ENCODE results near the gene SFXN5. TPM values are rescaled to one million over a fixed set of nuclear protein-coding genes. Genes with fewer than 3 reads are reported as not detected.

Gene SFXN5
- total and polyA plus RNA-seq, 2 donors (not counting 3 experiments of a cell fraction or from before 2014, with no cell fraction given), result 18.7 to 28.6 TPM

GRCh38 chr2:72988726-72989273, 82.7 kb downstream of the SFXN5 start:
- Histone ChIP-seq H3K36me3 (ENCODE audit: control insufficient read depth in 2 of 2, extremely low read depth in 1 of 2, insufficient read depth in 2 of 2, low read length in 2 of 2) (peaks cover 0 to 3% of the 10 kb centered on the region in 2 experiments), H3K27ac (ENCODE audit: insufficient read depth, low read depth, low read length) (no peak overlapping the region), H3K9ac (replicated peaks; ENCODE audit: extremely low read depth, insufficient read depth, low read length) (no peak overlapping the region), H3K4me3 (replicated peaks in 1 of 3; ENCODE audit: insufficient read depth in 1 of 3, low read depth in 1 of 3, low read length in 3 of 3) (no peak overlapping the region), H3K9me1 (replicated peaks; ENCODE audit: control insufficient read depth, extremely low read depth, insufficient read depth, low read length) (no peaks in the 10 kb centered on the region), H3K4me2 (ENCODE audit: insufficient read depth, low read length) (no peak overlapping the region), H3K4me1 (ENCODE audit: control insufficient read depth, extremely low read depth, insufficient read depth, low read length) (no peaks in the 10 kb centered on the region), H3K9me3 (replicated peaks; ENCODE audit: control insufficient read depth, insufficient read depth, low read length) (no peaks in the 10 kb centered on the region), H3K27me3 (ENCODE audit: control insufficient read depth in 2 of 2, insufficient read depth in 2 of 2, low read length in 2 of 2) (no peaks in the 10 kb centered on the region), H2AFZ (ENCODE audit: low read depth, low read length) (no peak overlapping the region), H4K20me1 (replicated peaks; ENCODE audit: control insufficient read depth, extremely low read depth, insufficient read depth, low read length) (no peaks in the 10 kb centered on the region), H3K79me2 (ENCODE audit: control insufficient read depth, insufficient read depth, low read length) (no peaks in the 10 kb centered on the region)
- FAIRE-seq, result no peak
- CTCF ChIA-PET, result interaction anchor here (1.5 to 1.6 kb wide), 2 partner anchors 15 to 189 kb away, joined by 4 to 5 read pairs; no protein-coding TSS in a partner anchor
- no TSS peak for BruUV-seq (replicated peaks)
- DNase-seq (ENCODE audit: low read depth, low spot score), result no peak
- POLR2A ChIA-PET, result no interaction called here
- intact Hi-C loops (cut with micrococcal nuclease), result no loop called here
- TF ChIP-seq, protein P1, sequence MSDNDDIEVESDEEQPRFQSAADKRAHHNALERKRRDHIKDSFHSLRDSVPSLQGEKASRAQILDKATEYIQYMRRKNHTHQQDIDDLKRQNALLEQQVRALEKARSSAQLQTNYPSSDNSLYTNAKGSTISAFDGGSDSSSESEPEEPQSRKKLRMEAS (IDR thresholded peaks at IDR 0.05; ENCODE audit: insufficient read depth, insufficient read length), result no peak
- TF ChIP-seq JUN (IDR thresholded peaks at IDR 0.05; ENCODE audit: borderline replicate concordance, insufficient read depth, insufficient read length, low read depth), result no peak
- TF ChIP-seq GATA2 (IDR thresholded peaks at IDR 0.05; ENCODE audit: insufficient read depth, insufficient read length, low read depth, low read length), result no peak
- TF ChIP-seq POLR2AphosphoS5 (IDR thresholded peaks at IDR 0.05; ENCODE audit: insufficient read depth, low read depth, low read length), result no peak
- TF ChIP-seq CTCF (IDR thresholded peaks at IDR 0.05; ENCODE audit: extremely low read depth in 1 of 2, insufficient read depth in 1 of 2, low read depth in 1 of 2, low read length in 2 of 2), result no peak
- no peak for TF ChIP-seq MYC (IDR thresholded peaks at IDR 0.05; ENCODE audit: low read depth, low read length)
- no peak for TF ChIP-seq POLR2A (IDR thresholded peaks at IDR 0.05; ENCODE audit: low read depth, low read length)
- no peak for TF ChIP-seq FOS (IDR thresholded peaks at IDR 0.05; ENCODE audit: borderline replicate concordance, insufficient read depth, low read length)
- no peak for TF ChIP-seq EZH2 (IDR thresholded peaks at IDR 0.05; ENCODE audit: borderline replicate concordance, low read depth, low read length, severe bottlenecking)
- dilution Hi-C loops (cut with MboI; ENCODE audit: extremely low pct_ligation_motif_present, low sequenced_read_pairs), result no loop called here
